ENCODE results near the gene PKNOX2.
"Not testable (repeated sequence)": the region's sequence is repeated elsewhere in the genome, so short reads cannot be mapped to it uniquely, and the experiment has no call there.

The PKNOX2 gene

DNA sequence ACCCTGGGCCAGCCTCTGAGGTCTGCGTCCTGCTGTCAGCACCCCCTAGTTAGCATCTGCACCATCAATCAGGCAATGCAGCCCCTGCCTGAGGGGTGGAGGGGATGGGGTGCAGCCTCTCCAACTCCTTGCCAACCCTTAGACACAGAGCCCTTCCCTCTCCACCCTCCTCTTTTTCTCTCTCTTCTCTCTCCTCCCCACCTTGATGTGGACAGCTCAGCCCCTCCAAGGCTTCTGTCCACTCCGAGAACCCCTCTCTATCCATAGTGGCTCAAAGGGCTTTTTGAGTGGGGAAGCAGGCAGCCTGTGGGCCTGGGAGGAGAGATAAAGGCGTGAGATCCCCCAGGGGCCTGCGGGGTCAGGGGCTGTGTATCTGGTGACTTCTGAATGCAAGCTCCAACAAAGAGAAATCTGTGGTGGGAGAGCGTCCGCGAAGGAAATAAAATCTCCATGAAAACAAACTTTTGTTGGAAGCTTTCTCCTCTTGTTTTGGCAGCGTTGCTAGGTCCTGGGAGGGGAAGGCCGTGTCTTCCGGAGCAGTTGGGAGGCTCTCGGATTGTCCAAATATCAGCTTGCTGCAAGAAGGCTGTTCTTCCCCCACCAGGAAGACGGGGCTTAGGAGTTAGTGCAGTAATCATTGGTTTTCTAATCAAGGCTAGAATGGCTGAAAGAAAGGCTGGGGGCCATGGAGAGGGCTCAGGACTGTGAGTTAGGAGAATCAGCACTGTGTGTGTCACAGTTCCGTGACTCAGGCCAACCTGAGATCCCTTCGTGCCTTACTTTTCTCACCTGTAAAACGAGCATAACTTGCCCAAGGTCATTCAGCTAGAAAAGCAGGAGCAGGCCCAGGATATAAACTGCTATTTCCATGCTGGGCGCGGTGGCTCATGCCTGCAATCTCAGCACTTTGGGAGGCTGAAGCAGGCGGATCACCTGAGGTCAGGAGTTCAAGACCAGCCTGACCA, 50.3 kb downstream of the PKNOX2 start:
- H3K27ac ChIP-seq = no peak overlapping the region; the same call in 1 of the 2 replicates
- TF ChIP-seq, protein P1, sequence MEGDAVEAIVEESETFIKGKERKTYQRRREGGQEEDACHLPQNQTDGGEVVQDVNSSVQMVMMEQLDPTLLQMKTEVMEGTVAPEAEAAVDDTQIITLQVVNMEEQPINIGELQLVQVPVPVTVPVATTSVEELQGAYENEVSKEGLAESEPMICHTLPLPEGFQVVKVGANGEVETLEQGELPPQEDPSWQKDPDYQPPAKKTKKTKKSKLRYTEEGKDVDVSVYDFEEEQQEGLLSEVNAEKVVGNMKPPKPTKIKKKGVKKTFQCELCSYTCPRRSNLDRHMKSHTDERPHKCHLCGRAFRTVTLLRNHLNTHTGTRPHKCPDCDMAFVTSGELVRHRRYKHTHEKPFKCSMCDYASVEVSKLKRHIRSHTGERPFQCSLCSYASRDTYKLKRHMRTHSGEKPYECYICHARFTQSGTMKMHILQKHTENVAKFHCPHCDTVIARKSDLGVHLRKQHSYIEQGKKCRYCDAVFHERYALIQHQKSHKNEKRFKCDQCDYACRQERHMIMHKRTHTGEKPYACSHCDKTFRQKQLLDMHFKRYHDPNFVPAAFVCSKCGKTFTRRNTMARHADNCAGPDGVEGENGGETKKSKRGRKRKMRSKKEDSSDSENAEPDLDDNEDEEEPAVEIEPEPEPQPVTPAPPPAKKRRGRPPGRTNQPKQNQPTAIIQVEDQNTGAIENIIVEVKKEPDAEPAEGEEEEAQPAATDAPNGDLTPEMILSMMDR (conservative IDR thresholded peaks at IDR 0.05) = no peak
- TF ChIP-seq ZFX (IDR thresholded peaks at IDR 0.05) = no peak

DNA sequence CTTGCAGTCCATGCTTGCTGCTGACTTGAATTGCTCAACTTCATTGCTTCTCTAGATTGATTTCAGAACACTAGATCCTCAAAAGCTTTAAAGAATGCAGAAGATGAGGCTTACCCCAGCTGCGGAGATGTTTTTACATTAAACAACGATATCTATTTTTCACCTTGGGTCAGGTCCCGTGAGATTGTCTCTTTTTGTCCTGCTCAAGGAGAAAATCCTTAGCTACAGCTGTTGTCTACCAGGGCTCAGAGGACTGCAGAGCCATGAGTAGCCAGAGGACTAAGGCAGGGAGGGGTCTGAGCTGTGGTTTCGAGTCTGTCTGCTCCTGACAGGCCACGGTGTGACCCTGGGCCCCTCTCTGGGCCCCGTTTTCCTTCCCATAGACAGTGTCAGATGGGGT, 51.4 kb downstream of the PKNOX2 start:
- H3K27ac ChIP-seq = no peak overlapping the region
- TF ChIP-seq, protein P1 (conservative IDR thresholded peaks at IDR 0.05) = no peak
- TF ChIP-seq ZFX (IDR thresholded peaks at IDR 0.05) = no peak

DNA sequence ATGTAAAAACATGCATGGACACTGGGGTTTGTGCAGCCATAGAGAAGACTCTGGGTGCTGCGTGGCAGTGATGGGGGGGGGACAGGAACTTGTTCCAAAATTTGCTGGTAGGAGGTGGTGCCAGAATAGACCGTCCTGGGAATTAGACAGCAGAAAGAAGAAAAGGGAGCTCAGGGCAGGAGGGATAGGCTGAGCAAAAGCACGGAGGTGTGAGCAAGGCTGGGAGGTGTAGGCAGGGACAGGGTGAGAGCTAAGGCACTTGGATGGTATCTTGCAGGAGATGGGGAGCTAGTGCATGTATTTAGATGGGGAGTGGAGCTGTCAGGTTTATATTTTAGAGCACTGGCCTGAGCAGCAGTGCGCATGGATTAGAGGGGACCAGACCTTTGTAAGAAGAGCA, 53.8 kb downstream of the PKNOX2 start:
- H3K27ac ChIP-seq = no peak overlapping the region
- TF ChIP-seq, protein P1 (conservative IDR thresholded peaks at IDR 0.05) = no peak
- no peak for TF ChIP-seq ZFX (IDR thresholded peaks at IDR 0.05)

DNA sequence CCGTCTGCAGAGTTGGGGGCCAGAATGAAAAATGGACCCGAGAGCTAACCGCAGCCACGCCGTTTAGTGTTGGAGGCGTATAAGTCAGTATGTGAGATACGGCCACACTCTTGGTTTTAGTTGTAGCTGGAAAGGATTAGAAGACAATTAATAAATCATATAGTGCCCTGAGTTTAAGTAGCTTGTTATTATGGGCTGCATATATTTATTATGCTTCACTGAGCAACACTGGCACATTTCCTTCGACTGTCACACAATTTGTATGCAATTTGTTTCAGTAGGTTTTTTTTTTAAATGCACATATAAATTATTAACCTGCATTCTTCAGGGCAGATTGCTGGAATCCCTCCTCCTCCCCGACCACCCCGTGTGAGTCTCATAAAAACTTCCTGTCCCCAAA, 56.9 kb downstream of the PKNOX2 start:
- TF ChIP-seq ZFX (IDR thresholded peaks at IDR 0.05) = no peak
- TF ChIP-seq, protein P1 (conservative IDR thresholded peaks at IDR 0.05) = no peak
- no peak overlapping the region for H3K27ac ChIP-seq

DNA sequence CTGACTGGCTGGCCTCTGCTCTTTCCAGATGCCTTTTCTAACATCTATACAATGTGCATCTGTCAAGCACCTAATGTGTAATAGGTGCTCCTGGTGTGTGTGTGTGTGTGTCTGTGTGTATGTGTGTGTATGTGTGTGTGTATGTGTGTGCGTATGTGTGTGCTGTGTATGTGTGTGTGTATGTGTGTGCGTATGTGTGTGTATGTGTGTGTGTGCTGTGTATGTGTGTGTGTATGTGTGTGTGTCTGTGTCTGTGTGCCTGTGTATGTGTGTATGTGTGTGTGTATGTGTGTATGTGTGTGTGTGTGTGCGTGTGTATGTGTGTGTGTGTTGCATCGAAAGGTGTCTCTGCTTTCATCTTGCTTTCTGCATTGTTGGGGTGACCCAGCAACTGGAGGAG, 57.9 kb downstream of the PKNOX2 start:
- no peak for TF ChIP-seq ZFX (IDR thresholded peaks at IDR 0.05)
- TF ChIP-seq, protein P1 (conservative IDR thresholded peaks at IDR 0.05) = no peak
- H3K27ac ChIP-seq = no peak overlapping the region

DNA sequence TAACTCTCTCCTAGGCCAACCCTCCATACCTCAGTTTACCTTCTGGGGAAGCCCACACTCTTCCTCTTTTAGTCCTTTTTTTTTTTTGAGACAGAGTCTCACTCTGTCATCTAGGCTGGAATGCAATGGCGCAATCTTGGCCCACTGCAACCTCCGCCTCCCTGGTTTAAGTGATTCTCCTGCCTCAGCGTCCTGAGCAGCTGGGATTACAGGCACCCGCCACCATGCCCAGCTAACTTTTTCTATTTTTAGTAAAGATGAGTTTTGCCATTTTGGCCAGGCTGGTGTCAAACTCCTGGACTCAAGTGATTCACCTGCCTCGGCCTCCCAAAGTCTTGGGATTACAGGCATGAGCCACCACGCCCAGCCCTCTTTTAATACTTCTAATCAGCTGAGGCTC, 58.6 kb downstream of the PKNOX2 start:
- H3K27ac ChIP-seq = not testable (repeated sequence)

DNA sequence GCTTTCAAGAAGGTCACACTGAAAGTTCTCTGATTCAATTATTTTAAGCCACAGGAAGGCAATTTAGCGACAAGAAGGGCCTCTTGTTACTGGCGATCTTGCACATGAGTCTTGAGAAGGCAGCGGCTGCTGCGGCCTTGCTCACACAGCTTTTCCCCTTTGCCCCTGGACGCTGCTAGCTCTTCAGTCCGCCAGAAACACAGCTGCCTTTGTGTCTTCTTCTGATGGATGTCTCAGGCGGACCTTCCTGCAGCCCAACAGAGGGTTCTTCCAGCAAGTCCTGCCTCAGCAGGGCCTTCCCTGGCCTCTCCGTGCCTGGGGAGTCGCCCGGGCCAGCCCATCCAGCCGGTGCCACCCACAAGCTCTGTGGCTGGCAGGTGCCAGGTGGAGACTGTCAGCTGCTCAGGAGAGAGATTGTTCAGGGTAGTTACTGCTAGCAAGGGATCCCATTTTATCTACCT, 59.4 kb downstream of the PKNOX2 start:
- no peak for TF ChIP-seq ZFX (IDR thresholded peaks at IDR 0.05)
- TF ChIP-seq, protein P1 (conservative IDR thresholded peaks at IDR 0.05) = no peak
- no peak overlapping the region for H3K27ac ChIP-seq

Data from C4-2B (cell line).